ENCODE data around the gene ANKRD13A. TPM values are rescaled to one million over a fixed set of nuclear protein-coding genes. Genes with fewer than 3 reads are reported as not detected.
A peak's percentile ranks its signal among the peaks of the same experiment; 100 is the strongest.
"Not testable (repeated sequence)": the region's sequence is repeated elsewhere in the genome, so short reads cannot be mapped to it uniquely, and the experiment has no call there.

ANKRD13A gene
- total RNA-seq, 1 donor from 2014 or later, result 15.5 TPM

GRCh38 chr12:110038741-110039084 lies 39.5 kb downstream of the ANKRD13A start:
- intact Hi-C loops (cut with DNase I), result no loop called here
- peak; percentile 19 for DNase-seq (ENCODE audit: low spot score)

- DNase-seq (ENCODE audit: low spot score), result peak; percentile 12
- intact Hi-C loops (cut with DNase I), result no loop called here
Measured at GRCh38 chr12:110039085-110039807, 40.0 kb downstream of the ANKRD13A start.

DNA sequence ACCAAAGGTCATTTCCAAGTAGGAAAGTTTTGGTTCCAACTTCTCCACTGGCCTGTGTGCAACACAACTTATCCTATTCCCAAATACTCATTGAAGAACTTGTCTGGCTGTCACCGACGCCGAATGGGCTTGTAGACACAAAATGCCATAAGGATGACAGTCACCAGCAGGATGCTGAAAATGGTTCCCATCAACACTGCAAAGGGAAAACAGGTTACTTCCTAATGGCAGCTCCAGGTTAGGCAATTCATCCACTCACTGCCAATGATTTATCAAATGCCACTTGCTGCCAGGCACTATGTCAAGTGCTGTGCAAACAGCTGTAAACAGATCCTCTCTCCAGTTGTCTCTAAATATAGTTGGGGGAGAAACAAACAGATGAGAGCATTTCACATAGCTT lies 43.0 kb downstream of the ANKRD13A start:
- intact Hi-C loops (cut with DNase I), result loop anchor here (5.0 kb wide), 1 partner anchor 45 kb away; the partner anchor contains the start of genes ANKRD13A and GIT2
- peak; percentile 26 for DNase-seq (ENCODE audit: low spot score)

DNA sequence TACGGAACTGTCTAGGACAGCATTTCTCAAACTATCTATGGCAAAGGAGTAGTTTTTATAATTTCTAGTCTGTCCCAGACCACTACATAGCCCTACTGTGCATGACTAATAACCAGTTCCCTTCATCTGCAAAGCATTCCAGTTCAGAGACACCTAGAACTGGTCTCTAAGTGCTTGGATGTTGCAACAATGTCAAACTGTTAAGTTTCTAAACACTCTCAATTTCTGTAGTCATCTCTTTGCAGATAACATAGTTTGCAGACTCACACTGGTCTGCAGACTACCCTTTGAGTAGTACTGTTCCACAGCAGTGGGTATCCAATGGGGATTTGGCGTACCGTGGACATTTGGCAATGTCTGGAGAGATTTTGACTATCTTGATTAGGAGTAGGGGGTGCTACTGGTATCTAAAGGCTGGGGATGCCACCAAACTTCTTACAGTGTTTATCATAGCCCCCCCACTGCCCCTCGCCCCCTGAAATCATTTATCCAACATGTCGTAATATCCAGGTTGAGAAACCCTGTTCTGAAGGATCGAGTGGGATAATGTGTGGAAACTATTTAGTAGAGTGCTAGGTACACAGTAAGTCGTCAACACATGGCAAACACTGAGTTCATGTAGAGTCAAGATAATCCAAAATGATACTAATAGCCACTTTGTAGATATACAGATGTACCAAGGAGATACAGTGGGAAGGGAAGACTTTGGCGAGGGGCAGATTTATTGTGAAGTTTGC lies 47.4 kb downstream of the ANKRD13A start:
- intact Hi-C loops (cut with DNase I), result no loop called here

DNA sequence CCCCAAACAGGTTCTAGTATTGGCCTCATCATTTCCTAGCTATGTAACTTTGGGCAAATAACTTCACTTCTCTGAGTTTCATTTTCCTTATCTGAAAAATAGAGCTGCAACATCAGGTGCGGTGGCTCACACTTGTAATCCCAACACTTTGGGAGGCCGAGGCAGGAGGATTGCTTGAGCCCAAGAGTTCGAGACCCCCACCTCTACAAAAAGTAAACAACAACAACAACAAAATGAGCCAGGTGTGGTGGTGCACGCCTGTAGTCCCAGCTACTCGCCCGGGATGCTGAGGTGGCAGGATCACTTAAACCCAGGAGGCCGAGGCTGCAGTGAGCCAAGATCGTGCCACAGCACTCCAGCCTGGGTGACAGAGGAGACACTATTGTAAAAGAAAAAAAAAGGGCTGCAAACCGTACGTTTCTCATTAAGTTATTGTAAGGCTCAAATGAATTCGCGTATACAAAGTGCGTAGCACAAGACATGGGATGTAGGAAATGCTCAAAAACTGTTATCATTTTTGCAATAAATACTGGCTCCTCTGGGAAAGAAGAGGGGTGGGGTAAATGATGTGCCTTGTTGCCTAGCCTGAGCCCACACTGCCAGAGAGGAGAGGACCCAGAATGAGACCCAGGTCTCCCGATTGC lies 48.2 kb downstream of the ANKRD13A start:
- intact Hi-C loops (cut with DNase I), result no loop called here
- DNase-seq (ENCODE audit: low spot score), result peak; percentile 55

More for the DNA sequence above, 47.4 kb downstream of the ANKRD13A start:
- peak; percentile 66 for DNase-seq (ENCODE audit: low spot score)

DNA sequence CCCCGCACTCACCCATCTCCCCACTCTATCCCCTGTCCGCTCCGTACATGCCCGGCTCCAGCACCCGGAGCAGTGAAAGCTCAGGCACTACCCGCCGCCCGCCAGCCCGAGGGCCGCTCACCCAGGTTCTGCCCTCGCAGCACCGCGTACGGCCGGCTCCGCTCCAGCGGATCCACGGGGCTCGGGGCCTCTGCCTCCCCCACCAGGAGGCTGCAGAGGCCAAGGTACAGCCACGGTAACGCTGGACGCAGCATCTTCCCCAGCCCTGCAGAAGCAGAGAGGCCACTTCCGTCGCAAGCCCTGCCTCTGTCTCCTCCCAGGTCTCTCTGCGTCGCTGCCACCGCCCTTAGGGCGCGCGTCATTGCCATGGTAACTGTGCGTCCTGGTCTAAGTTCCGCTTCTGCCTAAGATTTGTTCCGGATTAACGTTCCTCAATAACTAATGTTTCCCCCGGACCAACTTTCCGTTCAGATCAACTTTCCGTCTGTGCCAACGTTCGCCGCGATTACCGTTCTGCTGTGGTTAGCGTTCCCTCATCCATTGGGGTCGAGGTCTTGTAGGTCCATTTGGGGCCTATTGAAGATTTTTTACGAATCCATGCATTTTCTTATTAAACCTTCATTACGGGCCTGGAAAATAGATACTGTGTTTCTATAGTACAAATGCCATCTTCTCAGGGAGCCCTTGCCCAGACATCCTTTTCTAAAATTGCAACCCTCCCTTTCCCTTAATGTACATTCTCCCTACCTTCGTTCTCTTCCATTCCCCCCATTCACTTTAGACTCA lies 49.2 kb downstream of the ANKRD13A start, which contains the start of gene C12orf76:
TSS of gene C12orf76 (minus strand) at position 281 of the 786 bp plus-strand sequence. CDS start at position 254, 27 bp downstream.
- intact Hi-C loops (cut with DNase I), result no loop called here
- DNase-seq (ENCODE audit: low spot score), result peak; percentile 98

- DNase-seq (ENCODE audit: low spot score), result peak; percentile 14
- intact Hi-C loops (cut with DNase I), result not testable (repeated sequence)
Measured at GRCh38 chr12:110049034-110049433, 49.8 kb downstream of the ANKRD13A start.

- DNase-seq (ENCODE audit: low spot score); intact Hi-C loops (cut with DNase I): not testable (repeated sequence)
Measured at GRCh38 chr12:110049666-110050065, 50.4 kb downstream of the ANKRD13A start.

DNA sequence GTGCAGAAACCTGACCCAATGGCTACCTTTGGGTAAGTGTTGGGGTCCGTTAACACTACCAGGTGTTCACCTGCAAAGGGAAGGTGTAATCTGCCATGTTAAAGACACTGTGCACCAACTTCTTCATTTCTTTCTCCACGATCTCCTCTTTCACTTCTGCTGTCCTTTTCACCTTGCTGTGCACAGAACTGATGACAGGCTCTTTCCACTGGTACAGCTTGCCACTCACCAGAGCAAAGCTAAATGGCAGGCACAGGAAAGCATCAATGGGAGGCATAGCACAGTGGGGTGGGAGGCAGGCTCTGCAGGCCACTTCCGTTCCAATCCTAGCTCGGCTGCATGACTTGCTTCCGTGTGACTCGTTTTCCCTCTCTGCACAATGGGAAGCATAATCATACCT lies 51.7 kb downstream of the ANKRD13A start:
- intact Hi-C loops (cut with DNase I), result no loop called here
- peak; percentile 27 for DNase-seq (ENCODE audit: low spot score)

DNA sequence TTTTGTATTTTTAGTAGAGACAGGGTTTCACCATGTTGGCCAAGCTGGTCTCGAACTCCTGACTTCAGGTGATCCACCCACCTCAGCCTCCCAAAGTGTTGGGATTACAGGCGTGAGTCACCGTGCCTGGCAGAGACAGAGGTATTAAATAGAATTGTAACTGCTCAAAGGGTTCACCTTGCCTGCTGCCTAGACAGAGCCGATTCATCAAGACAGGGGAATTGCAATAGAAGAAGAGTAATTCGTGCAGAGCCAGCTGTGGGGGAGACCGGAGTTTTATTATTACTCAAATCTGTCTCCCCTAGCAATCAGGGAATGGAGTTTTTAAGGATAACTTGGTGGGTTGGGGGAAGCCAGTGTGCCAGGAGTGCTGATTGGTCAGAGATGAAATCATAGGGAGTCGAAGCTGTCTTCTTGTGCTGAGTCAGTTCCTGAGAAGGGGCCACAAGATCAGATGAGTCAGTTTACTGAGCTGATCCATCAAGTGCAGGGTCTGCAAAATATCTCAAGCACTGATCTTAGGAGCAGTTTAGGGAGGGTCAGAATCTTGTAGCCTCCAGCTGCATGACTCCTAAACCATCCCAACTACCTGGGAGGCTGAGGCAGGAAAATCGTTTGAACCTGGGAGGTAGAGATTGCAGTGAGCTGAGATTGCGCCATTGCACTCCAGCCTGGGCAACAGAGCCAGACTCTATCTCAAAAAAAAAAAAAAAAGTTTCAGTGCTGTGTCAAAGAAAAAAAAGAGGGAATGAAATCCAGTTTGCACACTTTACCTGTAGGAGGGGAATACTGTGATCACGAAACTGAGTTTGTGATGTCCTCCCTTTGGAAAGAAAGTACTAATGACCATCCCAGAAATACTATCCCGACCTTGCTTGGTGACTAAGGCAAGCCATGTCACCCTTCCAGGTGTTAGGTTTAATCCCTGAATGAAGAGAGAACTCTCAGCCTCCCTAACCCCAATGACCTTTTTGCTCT lies 56.4 kb downstream of the ANKRD13A start:
- peak; percentile 10 for DNase-seq (ENCODE audit: low spot score)
- intact Hi-C loops (cut with DNase I), result not testable (repeated sequence)

GRCh38 chr12:110056643-110057042 lies 57.4 kb downstream of the ANKRD13A start:
- DNase-seq (ENCODE audit: low spot score); intact Hi-C loops (cut with DNase I): not testable (repeated sequence)

GRCh38 chr12:110058875-110059615 lies 59.8 kb downstream of the ANKRD13A start:
- intact Hi-C loops (cut with DNase I), result no loop called here
- no peak for DNase-seq (ENCODE audit: low spot score)

GRCh38 chr12:110059651-110060000 lies 60.4 kb downstream of the ANKRD13A start:
- intact Hi-C loops (cut with DNase I), result no loop called here
- no peak for DNase-seq (ENCODE audit: low spot score)

GRCh38 chr12:110062241-110062640 lies 63.0 kb downstream of the ANKRD13A start:
- intact Hi-C loops (cut with DNase I), result no loop called here
- no peak for DNase-seq (ENCODE audit: low spot score)

DNA sequence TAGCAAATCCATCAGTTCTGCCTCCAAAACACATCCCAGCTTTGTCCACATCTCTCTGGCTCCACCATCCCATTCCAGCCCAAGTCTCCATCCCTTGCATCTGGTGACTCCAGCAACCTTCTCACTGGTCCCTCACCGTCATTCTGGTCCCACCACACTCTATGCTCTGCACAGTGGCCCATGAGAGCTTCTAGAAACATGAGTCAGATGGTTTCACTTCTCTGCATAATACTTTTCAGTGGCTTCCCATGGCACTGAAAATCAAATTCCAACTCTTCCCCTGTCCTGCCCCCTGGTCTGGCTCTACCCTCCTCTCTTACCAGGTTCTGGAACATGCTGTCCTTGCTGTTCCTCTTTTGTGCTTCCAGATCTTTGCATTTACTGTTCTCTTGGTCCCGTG lies 66.3 kb downstream of the ANKRD13A start:
- intact Hi-C loops (cut with DNase I), result no loop called here
- DNase-seq (ENCODE audit: low spot score), result no peak

DNA sequence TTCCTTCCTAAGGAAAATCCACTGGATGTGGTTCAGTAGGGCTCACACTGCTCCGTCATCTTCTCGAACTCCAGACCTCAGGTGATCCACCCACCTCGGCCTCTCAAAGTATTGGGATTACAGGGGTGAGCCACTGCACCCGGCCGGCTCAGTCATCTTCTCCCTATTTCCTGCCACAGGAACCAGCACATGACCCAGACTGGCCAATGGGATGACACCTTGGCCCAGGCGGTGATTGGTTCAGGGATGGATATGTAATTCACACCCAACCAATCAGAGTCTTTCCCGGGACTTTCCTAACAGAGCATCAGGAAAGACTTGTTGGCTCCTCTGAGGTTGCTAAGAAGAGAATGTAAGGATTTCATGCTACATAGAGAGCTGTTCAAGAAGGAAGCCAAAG lies 68.3 kb downstream of the ANKRD13A start:
- DNase-seq (ENCODE audit: low spot score), result no peak
- intact Hi-C loops (cut with DNase I), result no loop called here

GRCh38 chr12:110068115-110068514 lies 68.9 kb downstream of the ANKRD13A start:
- DNase-seq (ENCODE audit: low spot score); intact Hi-C loops (cut with DNase I): not testable (repeated sequence)

- intact Hi-C loops (cut with DNase I), result no loop called here
- DNase-seq (ENCODE audit: low spot score), result no peak
Measured at GRCh38 chr12:110068654-110069053, 69.4 kb downstream of the ANKRD13A start.
